22Rv1 (cell line): ENCODE measurements around the gene GALNT12.

Experiments used
- H3K27ac ChIP-seq: fragments of 450-650 bp; 2 replicates; pipeline ENCODE4 v1.5.1; 2017
- CTCF ChIP-seq: fragments of 450-650 bp; IDR thresholded peaks from 2 replicates; pipeline ENCODE4 v1.5.1; 2017; ENCODE audit warnings: mild to moderate bottlenecking
- ZFX ChIP-seq: fragments of 450-650 bp; IDR thresholded peaks from 2 replicates; pipeline ENCODE4 v1.6.1; 2017; ENCODE audit warnings: antibody characterized with exemption, borderline replicate concordance

GALNT12 gene

GRCh38 chr9:98837516-98837915 is 30.0 kb downstream of the GALNT12 start:
- TF ChIP-seq CTCF, result no peak

GRCh38 chr9:98838155-98838867 is 30.8 kb downstream of the GALNT12 start:
- TF ChIP-seq CTCF, result no peak
- TF ChIP-seq ZFX, result no peak
- no peak overlapping the region for H3K27ac ChIP-seq

More at GRCh38 chr9:98837516-98837915, 30.0 kb downstream of the GALNT12 start:
- H3K27ac ChIP-seq, result no peak overlapping the region

- no peak overlapping the region for H3K27ac ChIP-seq
- TF ChIP-seq ZFX (no peak), CTCF (no peak)
Observed at GRCh38 chr9:98838868-98839565, 31.5 kb downstream of the GALNT12 start.

GRCh38 chr9:98839724-98840123 is 32.3 kb downstream of the GALNT12 start:
- H3K27ac ChIP-seq, result no peak overlapping the region
- no peak for TF ChIP-seq CTCF
- TF ChIP-seq ZFX, result no peak

GRCh38 chr9:98842510-98842909 is 35.0 kb downstream of the GALNT12 start:
- no peak overlapping the region for H3K27ac ChIP-seq
- TF ChIP-seq ZFX (no peak), CTCF (no peak)

GRCh38 chr9:98846081-98846480 is 38.6 kb downstream of the GALNT12 start:
- H3K27ac ChIP-seq, result no peak overlapping the region
- TF ChIP-seq CTCF (no peak), ZFX (no peak)

- no peak for TF ChIP-seq ZFX
- no peak for TF ChIP-seq CTCF
- no peak overlapping the region for H3K27ac ChIP-seq
Observed at GRCh38 chr9:98846879-98847278, 39.4 kb downstream of the GALNT12 start.
